Stimulated activated naive CD8-positive, alpha-beta T cell treated with anti-CD3 and anti-CD28 coated beads, Interleukin-15, Interleukin-2, amounts not matched to agents 100 ng/mL and 50 ng/mL, for 24 hours (primary cell): ENCODE measurements around the gene LGALS7.
"Not testable (repeated sequence)": the region's sequence is repeated elsewhere in the genome, so short reads cannot be mapped to it uniquely, and the experiment has no call there.

Source experiments
- H3K27ac Mint-ChIP-seq: one replicate; pipeline ENCODE4 v1.8.0; 2021; ENCODE audit warnings: mild to moderate bottlenecking, mixed read lengths
- H3K27me3 Mint-ChIP-seq: one replicate; pipeline ENCODE4 v1.8.0; 2021; ENCODE audit warnings: mixed read lengths
- H3K36me3 Mint-ChIP-seq: one replicate; pipeline ENCODE4 v1.8.0; 2021; ENCODE audit warnings: low read depth, mixed read lengths
- H3K4me1 Mint-ChIP-seq: one replicate; pipeline ENCODE4 v1.8.0; 2021; ENCODE audit warnings: low read depth, mixed read lengths
- H3K4me3 Mint-ChIP-seq: one replicate; pipeline ENCODE4 v1.8.0; 2021; ENCODE audit warnings: mild to moderate bottlenecking, mixed read lengths
- H3K9me3 Mint-ChIP-seq: one replicate; pipeline ENCODE4 v1.8.0; 2021; ENCODE audit warnings: mixed read lengths

Gene LGALS7

GRCh38 chr19:38788478-38789243 is 15.3 kb upstream of the LGALS7 start, which contains the start of gene LGALS7B:
TSS of gene LGALS7B (plus strand) at chr19:38789200. CDS start at chr19:38789227, 27 bp downstream.
- H3K36me3 Mint-ChIP-seq, result no peaks in the 10 kb centered on the region
- peaks cover 13% of the 10 kb centered on the region for H3K4me1 Mint-ChIP-seq
- H3K27ac Mint-ChIP-seq, result no peak within 1 kb of the TSS
- no peak within 1 kb of the TSS for H3K4me3 Mint-ChIP-seq
- H3K9me3 Mint-ChIP-seq, result no peaks in the 10 kb centered on the region
- peaks cover 4% of the 10 kb centered on the region for H3K27me3 Mint-ChIP-seq

DNA sequence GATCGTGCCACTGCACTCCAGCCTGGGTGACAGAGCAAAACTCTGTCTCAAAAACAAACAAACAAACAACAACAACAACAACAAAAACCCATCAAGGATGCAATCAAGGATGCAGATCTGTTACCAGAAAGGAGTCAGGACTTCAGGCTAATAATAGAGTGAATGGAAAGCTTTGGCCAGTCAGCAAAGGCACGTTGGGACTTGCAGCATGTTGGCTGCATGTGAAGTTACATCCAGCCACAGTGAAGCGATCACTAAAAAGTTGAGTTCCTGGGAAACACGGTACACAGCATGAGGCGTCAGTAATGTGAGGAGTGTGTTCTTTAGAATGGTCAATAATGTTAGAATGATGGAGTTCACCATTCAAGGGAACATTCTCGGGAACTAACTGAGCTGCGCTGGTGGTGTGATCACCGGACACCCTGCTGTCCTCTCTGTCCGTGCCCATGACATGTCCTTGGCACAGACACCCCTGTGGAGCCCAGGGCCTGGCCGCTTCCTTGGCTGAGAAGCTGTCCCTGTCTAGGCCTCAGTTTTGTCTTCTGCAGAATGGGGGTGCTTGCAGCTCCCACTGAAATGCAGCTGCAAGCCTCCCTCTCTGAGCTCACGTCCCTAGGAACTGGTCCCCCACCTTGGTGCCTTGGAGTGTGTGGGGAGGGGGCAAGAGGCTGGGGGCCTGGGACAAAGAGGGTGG is 13.4 kb upstream of the LGALS7 start:
- Mint-ChIP-seq H3K36me3 (no peaks in the 10 kb centered on the region), H3K9me3 (no peaks in the 10 kb centered on the region), H3K27me3 (no peaks in the 10 kb centered on the region), H3K4me1 (peaks cover 3% of the 10 kb centered on the region), H3K27ac (no peak overlapping the region), H3K4me3 (no peak overlapping the region)

DNA sequence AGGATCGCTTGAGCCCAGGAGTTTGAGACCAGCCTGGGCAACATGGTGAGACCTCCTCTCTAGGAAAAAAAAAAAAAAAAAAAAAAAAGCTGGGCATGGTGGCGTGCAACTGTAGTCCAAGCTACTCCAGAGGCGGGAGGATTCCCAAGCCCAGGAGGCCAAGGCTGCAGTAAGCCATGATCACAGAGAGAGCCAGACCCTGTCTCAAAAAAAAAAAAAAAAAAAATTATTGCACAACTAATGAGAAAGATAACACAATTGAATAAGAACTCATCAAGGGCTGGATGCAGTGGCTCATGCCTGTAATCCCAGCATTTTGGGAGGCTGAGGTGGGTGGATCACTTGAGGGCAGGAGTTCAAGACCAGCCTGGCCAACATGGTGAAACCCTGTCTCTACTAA is 12.7 kb upstream of the LGALS7 start:
- not testable (repeated sequence) for H3K27me3 Mint-ChIP-seq, H3K36me3 Mint-ChIP-seq, H3K4me3 Mint-ChIP-seq, H3K9me3 Mint-ChIP-seq, H3K27ac Mint-ChIP-seq, H3K4me1 Mint-ChIP-seq

DNA sequence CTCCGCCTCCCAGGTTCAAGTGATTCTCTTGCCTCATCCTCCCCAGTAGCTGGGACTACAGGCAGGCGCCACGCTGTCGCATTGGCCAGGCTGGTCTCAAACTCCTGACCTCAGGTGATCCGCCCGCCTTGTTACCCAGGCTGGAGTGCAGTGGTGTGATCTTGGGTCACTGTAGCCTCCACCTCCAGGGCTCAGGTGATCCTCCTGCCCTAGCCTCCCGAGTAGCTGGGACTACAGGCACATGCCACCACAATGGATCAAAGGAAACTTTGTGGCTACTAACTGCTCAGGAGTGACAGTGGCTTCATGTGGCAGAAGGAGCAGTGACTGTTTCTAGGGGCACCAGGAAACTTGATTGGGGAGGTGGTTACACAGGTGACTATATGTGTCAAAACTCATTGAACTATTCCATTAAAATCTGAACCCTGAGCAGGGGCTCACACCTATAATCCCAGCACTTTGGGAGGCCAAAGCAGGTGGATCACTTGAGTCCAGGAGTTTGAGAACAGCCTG is 11.9 kb upstream of the LGALS7 start:
- Mint-ChIP-seq H3K27ac (no peak overlapping the region), H3K9me3 (no peaks in the 10 kb centered on the region), H3K27me3 (no peaks in the 10 kb centered on the region), H3K36me3 (no peaks in the 10 kb centered on the region), H3K4me1 (peaks cover 3% of the 10 kb centered on the region), H3K4me3 (no peak overlapping the region)

- no peaks in the 10 kb centered on the region for H3K36me3 Mint-ChIP-seq
- H3K27ac Mint-ChIP-seq, result no peak overlapping the region
- H3K9me3 Mint-ChIP-seq, result no peaks in the 10 kb centered on the region
- peaks cover 3% of the 10 kb centered on the region for H3K4me1 Mint-ChIP-seq
- H3K4me3 Mint-ChIP-seq, result no peak overlapping the region
- H3K27me3 Mint-ChIP-seq, result no peaks in the 10 kb centered on the region
These were observed 10.9 kb upstream of the LGALS7 start for GRCh38 chr19:38784224-38784623.

DNA sequence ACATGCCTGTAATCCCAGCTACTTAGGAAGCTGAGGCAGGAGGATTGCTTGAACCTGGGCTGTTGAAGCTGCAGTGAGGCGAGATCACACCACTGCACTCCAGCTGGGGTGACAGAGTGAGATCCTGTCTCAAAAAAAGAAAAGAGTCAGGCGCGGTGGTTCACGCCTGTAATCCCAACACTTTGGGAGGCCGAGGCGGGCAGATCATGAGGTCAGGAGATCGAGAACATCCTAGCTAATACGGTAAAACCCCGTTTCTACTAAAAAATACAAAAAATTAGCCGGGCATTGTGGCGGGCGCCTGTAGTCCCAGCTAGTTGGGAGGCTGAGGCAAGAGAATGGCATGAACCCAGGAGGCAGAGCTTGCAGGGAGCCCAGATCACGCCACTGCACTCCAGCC is 8.9 kb upstream of the LGALS7 start:
- not testable (repeated sequence) for H3K9me3 Mint-ChIP-seq, H3K27me3 Mint-ChIP-seq, H3K4me3 Mint-ChIP-seq, H3K27ac Mint-ChIP-seq, H3K4me1 Mint-ChIP-seq, H3K36me3 Mint-ChIP-seq

GRCh38 chr19:38781058-38781457 is 7.7 kb upstream of the LGALS7 start:
- Mint-ChIP-seq H3K9me3 (no peaks in the 10 kb centered on the region), H3K36me3 (no peaks in the 10 kb centered on the region), H3K4me3 (no peak overlapping the region), H3K27ac (no peak overlapping the region), H3K27me3 (no peaks in the 10 kb centered on the region), H3K4me1 (peaks cover 3% of the 10 kb centered on the region)

- H3K9me3 Mint-ChIP-seq, result no peaks in the 10 kb centered on the region
- no peaks in the 10 kb centered on the region for H3K27me3 Mint-ChIP-seq
- peaks cover 3% of the 10 kb centered on the region for H3K4me1 Mint-ChIP-seq
- H3K27ac Mint-ChIP-seq, result no peak overlapping the region
- no peaks in the 10 kb centered on the region for H3K36me3 Mint-ChIP-seq
- no peak overlapping the region for H3K4me3 Mint-ChIP-seq
These were observed 7.1 kb upstream of the LGALS7 start for GRCh38 chr19:38780443-38780842.

- Mint-ChIP-seq H3K4me1 (peaks cover under 1% of the 10 kb centered on the region), H3K4me3 (no peak overlapping the region), H3K27me3 (no peaks in the 10 kb centered on the region), H3K27ac (no peak overlapping the region), H3K9me3 (no peaks in the 10 kb centered on the region), H3K36me3 (no peaks in the 10 kb centered on the region)
These were observed 5.4 kb upstream of the LGALS7 start for GRCh38 chr19:38778733-38779132.

- Mint-ChIP-seq H3K4me3 (no peak overlapping the region), H3K27me3 (no peaks in the 10 kb centered on the region), H3K9me3 (no peaks in the 10 kb centered on the region), H3K36me3 (no peaks in the 10 kb centered on the region), H3K4me1 (peaks cover 2% of the 10 kb centered on the region), H3K27ac (no peak overlapping the region)
These were observed 1.0 kb upstream of the LGALS7 start for GRCh38 chr19:38774181-38774950.

- not testable (repeated sequence) for H3K4me3 Mint-ChIP-seq, H3K4me1 Mint-ChIP-seq, H3K27ac Mint-ChIP-seq, H3K27me3 Mint-ChIP-seq, H3K9me3 Mint-ChIP-seq, H3K36me3 Mint-ChIP-seq
These were observed 1.7 kb downstream of the LGALS7 start for GRCh38 chr19:38771569-38771968.

DNA sequence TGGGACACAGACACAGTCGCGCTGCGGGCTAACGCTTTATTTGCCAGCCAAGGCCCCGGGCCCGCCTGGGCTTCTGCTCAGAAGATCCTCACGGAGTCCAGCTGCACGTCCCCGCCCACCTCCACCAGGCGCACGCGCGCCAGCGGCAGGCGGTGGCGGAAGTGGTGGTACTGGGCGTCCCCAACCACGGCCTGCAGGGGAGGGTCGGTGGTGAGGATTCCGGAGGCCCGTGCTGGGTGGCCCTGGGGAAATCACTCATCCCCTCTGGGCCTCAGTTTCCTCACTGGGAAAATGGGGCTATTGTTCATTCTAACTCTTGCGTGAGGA is 2.4 kb downstream of the LGALS7 start:
- not testable (repeated sequence) for H3K4me3 Mint-ChIP-seq, H3K9me3 Mint-ChIP-seq, H3K4me1 Mint-ChIP-seq, H3K36me3 Mint-ChIP-seq, H3K27me3 Mint-ChIP-seq, H3K27ac Mint-ChIP-seq

GRCh38 chr19:38770228-38770948 is 2.9 kb downstream of the LGALS7 start:
- H3K4me3 Mint-ChIP-seq, H3K9me3 Mint-ChIP-seq, H3K36me3 Mint-ChIP-seq, H3K27ac Mint-ChIP-seq, H3K27me3 Mint-ChIP-seq, H3K4me1 Mint-ChIP-seq: not testable (repeated sequence)

- Mint-ChIP-seq H3K27ac (peak overlapping the region; percentile 67), H3K27me3 (no peaks in the 10 kb centered on the region), H3K4me3 (peak overlapping the region; percentile 57), H3K36me3 (no peaks in the 10 kb centered on the region), H3K9me3 (no peaks in the 10 kb centered on the region), H3K4me1 (peaks cover 5% of the 10 kb centered on the region)
These were observed 3.6 kb downstream of the LGALS7 start for GRCh38 chr19:38769635-38770211.
